ENCODE results near the gene JUNB.

JUNB gene

GRCh38 chr19:12786952-12787351 lies 4.3 kb upstream of the JUNB start:
- peak overlapping the region; percentile 98 for H3K27ac ChIP-seq
- TF ChIP-seq CTCF (IDR thresholded peaks at IDR 0.05): no peak
- no peak for TF ChIP-seq ZFX (IDR thresholded peaks at IDR 0.05; ENCODE audit: borderline replicate concordance)

GRCh38 chr19:12787458-12787857 lies 3.8 kb upstream of the JUNB start:
- TF ChIP-seq CTCF (IDR thresholded peaks at IDR 0.05) (no peak), ZFX (IDR thresholded peaks at IDR 0.05; ENCODE audit: borderline replicate concordance) (no peak)
- peak overlapping the region; percentile 98 for H3K27ac ChIP-seq

- H3K27ac ChIP-seq: peak overlapping the region; percentile 98
- TF ChIP-seq CTCF (IDR thresholded peaks at IDR 0.05) (no peak), ZFX (IDR thresholded peaks at IDR 0.05; ENCODE audit: borderline replicate concordance) (no peak)
Observed at GRCh38 chr19:12788042-12788681, 3.1 kb upstream of the JUNB start.

- peak overlapping the region; percentile 98 for H3K27ac ChIP-seq
- TF ChIP-seq CTCF (IDR thresholded peaks at IDR 0.05) (no peak), ZFX (IDR thresholded peaks at IDR 0.05; ENCODE audit: borderline replicate concordance) (no peak)
Observed at GRCh38 chr19:12788682-12789097, 2.6 kb upstream of the JUNB start.

GRCh38 chr19:12789098-12789903 lies 2.0 kb upstream of the JUNB start:
- TF ChIP-seq CTCF (IDR thresholded peaks at IDR 0.05) (no peak), ZFX (IDR thresholded peaks at IDR 0.05; ENCODE audit: borderline replicate concordance) (no peak)
- peak overlapping the region; percentile 98 for H3K27ac ChIP-seq

- H3K27ac ChIP-seq: peak overlapping the region; percentile 98
- TF ChIP-seq ZFX (IDR thresholded peaks at IDR 0.05; ENCODE audit: borderline replicate concordance) (no peak), CTCF (IDR thresholded peaks at IDR 0.05) (no peak)
Observed at GRCh38 chr19:12789904-12790619, 1.2 kb upstream of the JUNB start.
